GM23248 (cell line): ENCODE measurements around the gene ENTREP1.
A peak's percentile ranks its signal among the peaks of the same experiment; 100 is the strongest.

Source experiments
- EZH2 ChIP-seq: fragments of 200-600 bp; sonication (generic); IDR thresholded peaks from 2 replicates; pipeline ENCODE4 v1.6.1; 2018; ENCODE audit warnings: antibody characterized with exemption, mild to moderate bottlenecking; ENCODE audit not compliant: insufficient read depth, poor library complexity, severe bottlenecking
- EZH2phosphoT487 ChIP-seq: fragments of 200-600 bp; sonication (generic); IDR thresholded peaks from 2 replicates; pipeline ENCODE4 v1.6.1; 2018; ENCODE audit warnings: antibody characterized with exemption, moderate library complexity, mild to moderate bottlenecking, low read depth; ENCODE audit not compliant: insufficient read depth

- TF ChIP-seq EZH2 (peak; percentile 82), EZH2phosphoT487 (no peak)
Measured at GRCh38 chr9:69325409-69326212, 596 bp downstream of the ENTREP1 start.
